Panc1 (cell line): ENCODE measurements around the gene ADCY7. TPM values are rescaled to one million over a fixed set of nuclear protein-coding genes. Genes with fewer than 3 reads are reported as not detected.

ENCODE experiments used
- ATAC-seq: fragments of 200-7000 bp; cut with Tn5 transposase; 2 replicates; pipeline ENCODE4 v1.9.1; 2020; ENCODE audit warnings: mild to moderate bottlenecking, moderate library complexity
- BruUV-seq: library from RNA; stranded (reverse); fragments of 400-500 nt; replicated peaks from 2 replicates; lab custom pipeline; 2021; lab: Mats Ljungman, UMichigan
- CTCF ChIA-PET: fragments of 300-600 bp; sonication (Branson Sonifier 250); formaldehyde crosslinking; loops from one replicate; lab custom pipeline; 2022; ENCODE audit warnings: antibody characterized with exemption; lab: Charles Lee
- POLR2A ChIA-PET: fragments of 300-600 bp; sonication (Branson Sonifier 250); formaldehyde crosslinking; loops from one replicate; lab custom pipeline; 2022; ENCODE audit warnings: antibody characterized with exemption; lab: Charles Lee
- DNase-seq: peaks from one replicate; pipeline ENCODE4 v3.0.0-alpha.2; 2010; ENCODE audit warnings: low read depth, low spot score
- H3K27ac ChIP-seq: 2 replicates; pipeline ENCODE4 v1.5.1; 2011; ENCODE audit warnings: mild to moderate bottlenecking, low read length, inconsistent platforms
- H3K27me3 ChIP-seq: fragments of 200-500 bp; sonication (Bioruptor generic); 2 replicates; pipeline ENCODE4 v1.6.0; 2014; ENCODE audit warnings: low read length, inconsistent platforms; ENCODE audit not compliant: control insufficient read depth, insufficient read depth
- H3K36me3 ChIP-seq: fragments of 200-500 bp; sonication (Bioruptor generic); 2 replicates; pipeline ENCODE4 v1.5.1; 2014; ENCODE audit warnings: inconsistent platforms, mild to moderate bottlenecking, low read length, moderate library complexity; ENCODE audit not compliant: control insufficient read depth, insufficient read depth
- H3K4me1 ChIP-seq: 2 replicates; pipeline ENCODE4 v1.5.1; 2011; ENCODE audit warnings: inconsistent platforms, mild to moderate bottlenecking, low read length, moderate library complexity; ENCODE audit not compliant: control insufficient read depth, insufficient read depth
- H3K4me3 ChIP-seq, 2 experiments: 2 replicates each; pipeline ENCODE4 v1.5.1; 2011 to 2012; ENCODE audit warnings: low read depth in 2 of 2, low read length in 2 of 2, mild to moderate bottlenecking in 2 of 2, inconsistent platforms in 1 of 2, moderate library complexity in 1 of 2
- H3K9me3 ChIP-seq: fragments of 200-500 bp; sonication (Bioruptor generic); 2 replicates; pipeline ENCODE4 v1.5.1; 2014; ENCODE audit warnings: low read depth, mild to moderate bottlenecking, inconsistent platforms, low read length, moderate library complexity; ENCODE audit not compliant: control insufficient read depth, insufficient read depth
- POLR2AphosphoS5 ChIP-seq: IDR thresholded peaks from 2 replicates; pipeline ENCODE4 v1.6.1; 2012; ENCODE audit warnings: mild to moderate bottlenecking, low read depth, low read length, moderate library complexity
- REST ChIP-seq, 2 experiments: IDR thresholded peaks; 2 replicates each; pipeline ENCODE4 v1.6.1; 2011 to 2012; ENCODE audit warnings: low read depth in 2 of 2, control low read depth in 1 of 2, low read length in 1 of 2, mild to moderate bottlenecking in 1 of 2, moderate library complexity in 1 of 2; ENCODE audit not compliant: insufficient read depth in 1 of 2
- SIN3A ChIP-seq: IDR thresholded peaks from 2 replicates; pipeline ENCODE4 v1.6.1; 2012; ENCODE audit warnings: low read depth, mild to moderate bottlenecking, low read length, moderate library complexity, borderline replicate concordance; ENCODE audit not compliant: insufficient read depth
- TCF7L2 ChIP-seq: IDR thresholded peaks from 2 replicates; pipeline ENCODE4 v1.6.1; 2011; ENCODE audit warnings: mild to moderate bottlenecking, low read depth, low read length, inconsistent platforms
- in situ Hi-C: cut with HindIII; loops from 2 replicates; pipeline ENCODE4 v1.10.0; 2016; ENCODE audit warnings: low sequenced_read_pairs, low pct_unique_long_range_greater_than_20kb
- intact Hi-C: fragments of 100-400 bp; cut with micrococcal nuclease; formaldehyde crosslinking; loops from one replicate; pipeline ENCODE4 v1.10.0; 2022; ENCODE audit not compliant: unreplicated experiment
- total RNA-seq: library from RNA; stranded (reverse); gene quantifications from one replicate; pipeline ENCODE4 v1.2.1, GENCODE V29; 2021; ENCODE audit not compliant: unreplicated experiment
- TF ChIP-seq, protein P1 (sequence below): fragments of 450-650 bp; IDR thresholded peaks from 2 replicates; pipeline ENCODE4 v1.5.1; 2017; ENCODE audit warnings: mild to moderate bottlenecking

The ADCY7 gene
- total RNA-seq, 1 experiment from 2014 or later = 6.3 TPM

DNA sequence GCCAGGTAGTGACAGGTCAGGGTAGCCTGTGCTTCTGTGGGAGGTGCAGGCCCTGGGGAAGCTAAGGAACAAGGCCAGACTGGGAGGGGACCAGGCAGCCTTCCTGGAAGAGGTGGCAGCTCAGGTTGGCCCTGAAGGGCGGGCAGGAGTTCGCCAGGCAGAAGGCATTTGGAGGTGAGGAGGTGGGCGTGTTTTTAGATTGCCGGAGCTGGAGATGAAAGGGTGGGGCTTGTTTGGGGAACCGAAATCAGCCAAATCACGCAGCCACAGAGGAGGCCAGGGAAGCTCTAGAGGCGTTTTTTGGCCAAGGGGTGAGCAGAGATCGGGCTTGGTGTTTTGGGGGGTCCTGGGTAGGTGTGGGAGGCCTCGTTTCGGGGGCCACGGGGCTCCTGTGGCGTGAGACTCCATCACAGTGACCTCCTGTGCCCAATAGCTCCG, 7.6 kb downstream of the ADCY7 start:
- DNase-seq = no peak
- H3K36me3 ChIP-seq = no peaks in the 10 kb centered on the region
- BruUV-seq = no TSS peak
- H3K27ac ChIP-seq = no peak overlapping the region
- H3K4me3 ChIP-seq = no peak overlapping the region
- H3K27me3 ChIP-seq = no peaks in the 10 kb centered on the region
- no peaks in the 10 kb centered on the region; the same call in 1 of the 2 replicates for H3K4me1 ChIP-seq
- H3K9me3 ChIP-seq = no peaks in the 10 kb centered on the region
- TF ChIP-seq, protein P1, sequence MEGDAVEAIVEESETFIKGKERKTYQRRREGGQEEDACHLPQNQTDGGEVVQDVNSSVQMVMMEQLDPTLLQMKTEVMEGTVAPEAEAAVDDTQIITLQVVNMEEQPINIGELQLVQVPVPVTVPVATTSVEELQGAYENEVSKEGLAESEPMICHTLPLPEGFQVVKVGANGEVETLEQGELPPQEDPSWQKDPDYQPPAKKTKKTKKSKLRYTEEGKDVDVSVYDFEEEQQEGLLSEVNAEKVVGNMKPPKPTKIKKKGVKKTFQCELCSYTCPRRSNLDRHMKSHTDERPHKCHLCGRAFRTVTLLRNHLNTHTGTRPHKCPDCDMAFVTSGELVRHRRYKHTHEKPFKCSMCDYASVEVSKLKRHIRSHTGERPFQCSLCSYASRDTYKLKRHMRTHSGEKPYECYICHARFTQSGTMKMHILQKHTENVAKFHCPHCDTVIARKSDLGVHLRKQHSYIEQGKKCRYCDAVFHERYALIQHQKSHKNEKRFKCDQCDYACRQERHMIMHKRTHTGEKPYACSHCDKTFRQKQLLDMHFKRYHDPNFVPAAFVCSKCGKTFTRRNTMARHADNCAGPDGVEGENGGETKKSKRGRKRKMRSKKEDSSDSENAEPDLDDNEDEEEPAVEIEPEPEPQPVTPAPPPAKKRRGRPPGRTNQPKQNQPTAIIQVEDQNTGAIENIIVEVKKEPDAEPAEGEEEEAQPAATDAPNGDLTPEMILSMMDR = no peak
- no peak for TF ChIP-seq SIN3A
- no peak for TF ChIP-seq TCF7L2
- TF ChIP-seq REST (IDR thresholded peaks at IDR 0.05; ENCODE audit: insufficient read depth in 1 of 2, low read depth in 2 of 2, low read length in 1 of 2) = no peak
- no peak for TF ChIP-seq POLR2AphosphoS5
- ChIA-PET POLR2A (no interaction called here), CTCF (interaction anchor here (0.6 kb wide), 1 partner anchor 79 kb away, joined by 3 read pairs; no protein-coding TSS in a partner anchor)
- ATAC-seq = peak; percentile 17; the same call in 1 of the 2 replicates
- intact Hi-C loops (no loop called here), in situ Hi-C loops (no loop called here)

DNA sequence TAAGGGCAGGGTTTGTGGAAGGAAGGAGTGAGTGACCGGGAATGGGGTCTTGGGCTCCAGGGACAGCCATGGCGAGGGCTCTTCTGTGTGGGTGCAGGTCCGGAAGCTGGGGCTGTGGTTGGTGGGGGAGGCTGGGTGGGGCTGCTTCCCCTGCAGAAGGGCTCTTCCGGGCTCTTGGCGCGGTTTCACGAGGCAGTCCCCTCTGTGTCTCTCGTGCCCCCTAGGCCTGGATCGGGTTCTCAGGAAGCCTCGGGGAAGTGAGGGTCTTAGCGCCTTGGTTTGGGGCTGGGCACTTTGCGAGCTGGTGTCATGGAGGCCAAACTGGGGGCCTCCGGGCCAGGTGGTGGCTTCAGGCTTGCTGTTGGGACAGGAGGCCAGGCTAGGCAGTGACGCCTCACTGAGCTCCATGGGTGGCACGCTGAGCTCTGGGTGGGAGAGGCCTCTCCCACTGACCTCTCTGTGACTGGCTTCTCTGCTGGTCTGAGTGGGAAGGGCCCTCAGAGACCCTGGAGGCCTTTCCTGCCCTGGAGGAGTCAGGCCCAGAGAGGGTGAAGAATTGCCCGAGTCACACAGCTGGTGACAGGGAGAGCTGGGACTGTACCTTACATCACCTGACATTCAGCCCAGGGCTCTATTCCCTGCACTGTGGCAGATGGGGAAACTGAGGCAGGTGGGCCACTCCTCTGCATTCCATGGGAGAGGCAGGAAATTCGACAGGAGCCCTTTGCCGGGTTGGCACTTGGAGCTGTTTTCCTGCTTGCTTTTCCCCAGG, 8.2 kb downstream of the ADCY7 start:
- no peak for ATAC-seq

More for the DNA sequence above, 8.2 kb downstream of the ADCY7 start:
- in situ Hi-C loops = no loop called here
- CTCF ChIA-PET = interaction anchor here (0.6 kb wide), 1 partner anchor 79 kb away, joined by 3 read pairs; no protein-coding TSS in a partner anchor
- TF ChIP-seq POLR2AphosphoS5 (no peak), REST (IDR thresholded peaks at IDR 0.05; ENCODE audit: insufficient read depth in 1 of 2, low read depth in 2 of 2, low read length in 1 of 2) (no peak), SIN3A (no peak), TCF7L2 (no peak)
- TF ChIP-seq, protein P1 = no peak
- Histone ChIP-seq H3K36me3 (no peaks in the 10 kb centered on the region), H3K27ac (no peak overlapping the region), H3K4me3 (no peak overlapping the region), H3K4me1 (no peaks in the 10 kb centered on the region; the same call in 1 of the 2 replicates), H3K27me3 (no peaks in the 10 kb centered on the region), H3K9me3 (no peaks in the 10 kb centered on the region)
- no peak for DNase-seq
- BruUV-seq = no TSS peak
- POLR2A ChIA-PET = interaction anchor here (0.5 to 0.6 kb wide), 2 partner anchors 8 to 13 kb away, joined by 3 to 8 read pairs; no protein-coding TSS in a partner anchor
- intact Hi-C loops = no loop called here
